Adrenal gland (tissue), 12 donors: ENCODE data around the gene B4GALT6. TPM values are rescaled to one million over a fixed set of nuclear protein-coding genes. Genes with fewer than 3 reads are reported as not detected.

Experiments used
- DNase-seq, 7 donors: peaks; one replicate each; pipeline ENCODE4 v3.0.0-alpha.2; 2019 to 2020
- H3K27ac ChIP-seq, 5 donors: fragments of 200-600 bp; sonication (generic) in 4 of 5; 1 replicate in 3 of 5; 2 replicates in 2 of 5; pipeline versions ENCODE4 v1.5.1 to v1.8.0; 2016 to 2020; ENCODE audit warnings: mild to moderate bottlenecking in 1 of 5
- H3K27me3 ChIP-seq: fragments of 200-600 bp; 2 replicates; pipeline ENCODE4 v1.8.0; 2021
- H3K36me3 ChIP-seq, 2 donors: fragments of 200-600 bp; replicated peaks in 1 of 2; 1 replicate in 1 of 2; 2 replicates in 1 of 2; pipeline versions ENCODE4 v1.5.1 to v1.8.0; 2018 to 2022
- H3K4me1 ChIP-seq, 2 donors: fragments of 200-600 bp; replicated peaks in 1 of 2; 1 replicate in 1 of 2; 2 replicates in 1 of 2; pipeline versions ENCODE4 v1.5.1 to v1.8.0; 2018 to 2021
- H3K4me3 ChIP-seq, 4 donors: fragments of 200-600 bp; sonication (generic) in 3 of 4; one replicate each; pipeline ENCODE4 v1.5.1; 2016 to 2018
- H3K9me3 ChIP-seq, 3 donors: fragments of 200-600 bp; sonication (generic) in 1 of 3; replicated peaks in 1 of 3; 1 replicate in 2 of 3; 2 replicates in 1 of 3; pipeline versions ENCODE4 v1.5.1 to v1.8.0; 2016 to 2021
- CTCF ChIP-seq, 6 experiments: fragments of 450-650 bp in 4 of 6; fragments of 200-600 bp in 2 of 6; sonication (generic) in 1 of 6; IDR thresholded peaks; 1 replicate in 5 of 6; 2 replicates in 1 of 6; pipeline versions ENCODE4 v1.5.1 to v1.8.0; 2016 to 2021; ENCODE audit warnings: antibody characterized with exemption in 6 of 6, mild to moderate bottlenecking in 2 of 6, moderate library complexity in 1 of 6
- POLR2A ChIP-seq, 2 donors: fragments of 450-650 bp; IDR thresholded peaks; one replicate each; pipeline ENCODE4 v1.6.1; 2017; ENCODE audit warnings: antibody characterized with exemption in 2 of 2, mild to moderate bottlenecking in 2 of 2, moderate library complexity in 1 of 2
- WGBS, 4 donors: extraction: QIAGEN DNeasy Blood & Tissue Kit in 2 of 4; methylation state at CpG; one replicate each; pipeline versions ENCODE4 v1.1.5 to v1.1.7; 2013 to 2017; 5-methylcytosine and 5-hydroxymethylcytosine counted together
- intact Hi-C, 2 donors: fragments of 100-400 bp; cut with DNase I; formaldehyde crosslinking; loops; one replicate each; pipeline versions ENCODE4 v1.14.1 to v1.15.0; 2022 to 2023
- polyA plus RNA-seq, 3 donors: library from polyadenylated mRNA; stranded (reverse); fragments of 200-250 nt in 2 of 3; fragments of 350-450 nt in 1 of 3; fragmentation: Illumina TruSeq in 1 of 3; extraction: RNeasy Lipid Tissue Mini Kit (QIAGEN cat#74804) in 1 of 3; gene quantifications; one replicate each; pipeline ENCODE4 v1.2.3, GENCODE V29; 2013 to 2014
- total RNA-seq, 9 donors: library from RNA; depleted of rRNA in 4 of 9; stranded (reverse); fragments of >200 nt in 4 of 9; fragments of 120-200 nt in 1 of 9; fragmentation: NEBNext Ultra II Directional in 1 of 9; extraction: Animal tissue kit (Norgen Biotek cat#: 25700) in 1 of 9; gene quantifications; one replicate each; pipeline versions ENCODE4 v1.1.0 to v1.2.4, GENCODE V29; 2013 to 2023
- donor health status: healthy with polysubstance abuse.
- donor health status: Bipolar disorder and iron deficiency.
- donor health status: DM: yes; HTN: yes; CAD: no.
- donor health status: DM: no; HTN: no; CAD: no.
- donor health status: DM: no; HTN: no; CAD: no.
- donor health status: DM: yes; HTN: yes; CAD: no.

The B4GALT6 gene
- total and polyA plus RNA-seq, 12 donors, result 6.4 to 71.3 (median 21.6) TPM

- TF ChIP-seq CTCF (IDR thresholded peaks at IDR 0.05) (no peak), POLR2A (IDR thresholded peaks at IDR 0.05) (no peak)
- Histone ChIP-seq H3K4me3 (no peak overlapping the region), H3K27ac (no peak overlapping the region), H3K4me1 (no peaks in the 10 kb centered on the region), H3K27me3 (no peaks in the 10 kb centered on the region), H3K9me3 (no peaks in the 10 kb centered on the region), H3K36me3 (peaks cover 0 to 5% of the 10 kb centered on the region in 2 donors)
- intact Hi-C loops, result no loop called here
- no peak for DNase-seq
- WGBS, 4 donors, result 53 to 70% (median 62%) methylated on average over 3 of the region's 3 CpGs
These were observed 50.1 kb downstream of the B4GALT6 start for GRCh38 chr18:31634331-31634713.

- Histone ChIP-seq H3K27ac (no peak overlapping the region), H3K36me3 (peaks cover 0 to 5% of the 10 kb centered on the region in 2 donors), H3K4me3 (no peak overlapping the region), H3K27me3 (no peaks in the 10 kb centered on the region), H3K9me3 (no peaks in the 10 kb centered on the region), H3K4me1 (no peaks in the 10 kb centered on the region)
- no peak for DNase-seq
- WGBS, 4 donors, result 73 to 85% (median 79%) methylated on average over 10 of the region's 10 CpGs
- intact Hi-C loops, result no loop called here
- TF ChIP-seq POLR2A (IDR thresholded peaks at IDR 0.05) (no peak), CTCF (IDR thresholded peaks at IDR 0.05) (no peak)
These were observed 50.7 kb downstream of the B4GALT6 start for GRCh38 chr18:31633392-31634330.

- no peak overlapping the region for H3K4me3 ChIP-seq
- WGBS, 4 donors, result 84 to 92% (median 88%) methylated on average over 1 of the region's 1 CpG
- intact Hi-C loops, result no loop called here
These were observed 52.0 kb downstream of the B4GALT6 start for GRCh38 chr18:31632356-31632755.

GRCh38 chr18:31631526-31631925, 52.9 kb downstream of the B4GALT6 start:
- H3K9me3 ChIP-seq, result no peaks in the 10 kb centered on the region
- H3K4me3 ChIP-seq, result no peak overlapping the region
- intact Hi-C loops, result no loop called here
- H3K4me1 ChIP-seq, result no peaks in the 10 kb centered on the region
- no peak for DNase-seq
- H3K27me3 ChIP-seq, result no peaks in the 10 kb centered on the region
- WGBS, 4 donors, result 94 to 98% (median 96%) methylated on average over 1 of the region's 1 CpG
- TF ChIP-seq POLR2A (IDR thresholded peaks at IDR 0.05), result no peak
- no peak for TF ChIP-seq CTCF (IDR thresholded peaks at IDR 0.05)
- H3K27ac ChIP-seq, result no peak overlapping the region
- H3K36me3 ChIP-seq, result peaks cover 0 to 5% of the 10 kb centered on the region in 2 donors

More at GRCh38 chr18:31632356-31632755, 52.0 kb downstream of the B4GALT6 start:
- Histone ChIP-seq H3K27ac (no peak overlapping the region), H3K9me3 (no peaks in the 10 kb centered on the region), H3K27me3 (no peaks in the 10 kb centered on the region), H3K4me1 (no peaks in the 10 kb centered on the region), H3K36me3 (peaks cover 0 to 5% of the 10 kb centered on the region in 2 donors)
- TF ChIP-seq POLR2A (IDR thresholded peaks at IDR 0.05) (no peak), CTCF (IDR thresholded peaks at IDR 0.05) (no peak)
- DNase-seq, result no peak
